Measurements from ENCODE around the gene NSL1.

Gene NSL1

DNA sequence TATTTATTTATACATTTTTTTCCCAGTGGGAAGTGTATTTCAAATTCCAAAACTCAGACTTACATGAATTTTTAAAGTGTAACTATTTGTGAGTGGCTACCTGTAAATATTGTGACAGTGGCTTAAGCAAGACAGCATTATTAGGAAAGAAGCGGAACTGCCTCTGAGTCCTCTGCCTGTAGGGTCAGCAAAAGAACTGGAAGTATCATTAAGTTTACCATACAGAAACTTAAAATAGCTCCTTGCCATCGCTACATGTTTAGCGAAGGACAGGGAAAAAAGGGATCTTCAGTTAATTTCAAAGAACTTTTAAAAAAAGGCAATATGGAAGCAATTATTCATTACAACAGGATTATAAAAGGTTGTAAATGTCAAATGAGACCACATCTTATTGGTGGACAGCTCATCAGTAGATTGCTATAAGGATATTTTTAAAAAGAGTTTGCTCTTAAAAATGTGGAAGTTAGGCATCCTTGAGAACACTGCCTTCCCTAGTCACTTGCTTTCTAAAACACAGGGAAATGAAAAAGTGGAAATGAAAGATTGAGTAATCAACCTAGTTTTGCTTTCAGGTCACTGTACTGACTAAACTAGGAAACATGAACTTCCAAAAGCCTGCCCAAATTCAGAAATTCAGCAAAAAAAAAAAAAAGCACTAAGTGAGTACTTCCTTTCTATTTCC is 39.2 kb downstream of the NSL1 start:
- no peak for DNase-seq (ENCODE audit: extremely low spot score)
- CTCF ChIA-PET = no interaction called here
- POLR2A ChIA-PET = no interaction called here
- TF ChIP-seq FOXK2 (IDR thresholded peaks at IDR 0.05) (no peak), SP1 (IDR thresholded peaks at IDR 0.05) (no peak), ARNT (IDR thresholded peaks at IDR 0.05) (no peak), BHLHE40 (IDR thresholded peaks at IDR 0.05; ENCODE audit: borderline replicate concordance) (no peak), HDGF (IDR thresholded peaks at IDR 0.05; ENCODE audit: borderline replicate concordance) (no peak), L3MBTL2 (conservative IDR thresholded peaks at IDR 0.05) (no peak), ZNF384 (IDR thresholded peaks at IDR 0.05) (no peak), ELF4 (IDR thresholded peaks at IDR 0.05) (no peak), LEF1 (IDR thresholded peaks at IDR 0.05; ENCODE audit: borderline replicate concordance) (no peak), NFRKB (IDR thresholded peaks at IDR 0.05) (no peak), CTBP1 (IDR thresholded peaks at IDR 0.05; ENCODE audit: borderline replicate concordance) (no peak), TARDBP (IDR thresholded peaks at IDR 0.05) (no peak)
- TF ChIP-seq, protein P1, sequence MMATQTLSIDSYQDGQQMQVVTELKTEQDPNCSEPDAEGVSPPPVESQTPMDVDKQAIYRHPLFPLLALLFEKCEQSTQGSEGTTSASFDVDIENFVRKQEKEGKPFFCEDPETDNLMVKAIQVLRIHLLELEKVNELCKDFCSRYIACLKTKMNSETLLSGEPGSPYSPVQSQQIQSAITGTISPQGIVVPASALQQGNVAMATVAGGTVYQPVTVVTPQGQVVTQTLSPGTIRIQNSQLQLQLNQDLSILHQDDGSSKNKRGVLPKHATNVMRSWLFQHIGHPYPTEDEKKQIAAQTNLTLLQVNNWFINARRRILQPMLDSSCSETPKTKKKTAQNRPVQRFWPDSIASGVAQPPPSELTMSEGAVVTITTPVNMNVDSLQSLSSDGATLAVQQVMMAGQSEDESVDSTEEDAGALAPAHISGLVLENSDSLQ (IDR thresholded peaks at IDR 0.05) = no peak

- no peak for TF ChIP-seq BHLHE40 (IDR thresholded peaks at IDR 0.05; ENCODE audit: borderline replicate concordance)
- no peak for TF ChIP-seq FOXK2 (IDR thresholded peaks at IDR 0.05)
- TF ChIP-seq SUZ12 (IDR thresholded peaks at IDR 0.05) = no peak
- TF ChIP-seq ZNF384 (IDR thresholded peaks at IDR 0.05) = no peak
- no peak for TF ChIP-seq L3MBTL2 (conservative IDR thresholded peaks at IDR 0.05)
- TF ChIP-seq SP1 (IDR thresholded peaks at IDR 0.05) = no peak
- no peak for TF ChIP-seq TARDBP (IDR thresholded peaks at IDR 0.05)
- no peak for TF ChIP-seq FOXA1 (IDR thresholded peaks at IDR 0.05)
- no peak for TF ChIP-seq ELF4 (IDR thresholded peaks at IDR 0.05)
- TF ChIP-seq LEF1 (IDR thresholded peaks at IDR 0.05; ENCODE audit: borderline replicate concordance) = no peak
- no peak for TF ChIP-seq NFRKB (IDR thresholded peaks at IDR 0.05)
- no peak for TF ChIP-seq CTBP1 (IDR thresholded peaks at IDR 0.05; ENCODE audit: borderline replicate concordance)
- no peak for TF ChIP-seq FOXM1 (IDR thresholded peaks at IDR 0.05; ENCODE audit: borderline replicate concordance)
- TF ChIP-seq ARNT (IDR thresholded peaks at IDR 0.05) = no peak
- TF ChIP-seq HDGF (IDR thresholded peaks at IDR 0.05; ENCODE audit: borderline replicate concordance) = no peak
- TF ChIP-seq, protein P1 (IDR thresholded peaks at IDR 0.05) = no peak
- CTCF ChIA-PET = interaction anchor here (0.6 to 1.3 kb wide), 14 partner anchors 8 to 294 kb away, joined by 3 to 6 read pairs (median 4); no protein-coding TSS in a partner anchor
- POLR2A ChIA-PET = no interaction called here
- peak; percentile 81 for DNase-seq (ENCODE audit: extremely low spot score)
Observed at GRCh38 chr1:212749821-212750535, 41.6 kb downstream of the NSL1 start.

DNA sequence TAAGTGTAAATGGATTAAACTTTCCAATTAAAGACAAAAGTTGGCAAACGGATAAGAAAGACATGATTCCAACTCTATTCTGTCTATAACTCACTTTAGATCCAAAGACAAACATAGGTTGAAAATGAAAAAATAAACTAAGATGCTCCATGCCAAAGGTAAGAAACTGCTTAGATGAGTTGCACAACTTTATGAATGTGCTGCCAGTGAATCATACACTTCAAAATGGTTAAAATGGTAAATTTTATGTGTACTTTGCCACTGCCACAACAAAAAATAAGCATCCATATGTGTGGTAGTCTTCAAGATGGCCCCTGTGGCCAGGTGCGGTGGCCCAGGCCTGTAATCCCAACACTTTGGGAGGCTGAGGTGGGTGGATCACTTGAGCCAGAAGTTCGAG is 45.0 kb downstream of the NSL1 start:
- POLR2A ChIA-PET = interaction anchor here (1.0 kb wide), 1 partner anchor 45 kb away, joined by 3 read pairs; no protein-coding TSS in a partner anchor
- TF ChIP-seq HDGF (IDR thresholded peaks at IDR 0.05; ENCODE audit: borderline replicate concordance) (no peak), SUZ12 (IDR thresholded peaks at IDR 0.05) (no peak), ZNF384 (IDR thresholded peaks at IDR 0.05) (no peak), TARDBP (IDR thresholded peaks at IDR 0.05) (no peak), FOXM1 (IDR thresholded peaks at IDR 0.05; ENCODE audit: borderline replicate concordance) (no peak), FOXK2 (IDR thresholded peaks at IDR 0.05) (no peak), NFRKB (IDR thresholded peaks at IDR 0.05) (no peak), SP1 (IDR thresholded peaks at IDR 0.05) (no peak), ELF4 (IDR thresholded peaks at IDR 0.05) (no peak), L3MBTL2 (conservative IDR thresholded peaks at IDR 0.05) (no peak), BHLHE40 (IDR thresholded peaks at IDR 0.05; ENCODE audit: borderline replicate concordance) (no peak), ARNT (IDR thresholded peaks at IDR 0.05) (no peak), CTBP1 (IDR thresholded peaks at IDR 0.05; ENCODE audit: borderline replicate concordance) (no peak), LEF1 (IDR thresholded peaks at IDR 0.05; ENCODE audit: borderline replicate concordance) (no peak)
- TF ChIP-seq, protein P1 (IDR thresholded peaks at IDR 0.05) = no peak
- CTCF ChIA-PET = interaction anchor here (0.7 kb wide), 1 partner anchor 8 kb away, joined by 3 read pairs; no protein-coding TSS in a partner anchor
- DNase-seq (ENCODE audit: extremely low spot score) = no peak

GRCh38 chr1:212745303-212745702 is 46.3 kb downstream of the NSL1 start:
- ChIA-PET POLR2A (no interaction called here), CTCF (no interaction called here)
- no peak for DNase-seq (ENCODE audit: extremely low spot score)
- TF ChIP-seq ARNT (IDR thresholded peaks at IDR 0.05) = no peak
- no peak for TF ChIP-seq FOXK2 (IDR thresholded peaks at IDR 0.05)
- no peak for TF ChIP-seq ELF4 (IDR thresholded peaks at IDR 0.05)
- TF ChIP-seq TARDBP (IDR thresholded peaks at IDR 0.05) = no peak
- TF ChIP-seq HDGF (IDR thresholded peaks at IDR 0.05; ENCODE audit: borderline replicate concordance) = no peak
- TF ChIP-seq NFRKB (IDR thresholded peaks at IDR 0.05) = no peak
- TF ChIP-seq, protein P1 (IDR thresholded peaks at IDR 0.05) = no peak
- TF ChIP-seq CTBP1 (IDR thresholded peaks at IDR 0.05; ENCODE audit: borderline replicate concordance) = no peak
- TF ChIP-seq ZNF384 (IDR thresholded peaks at IDR 0.05) = no peak
- no peak for TF ChIP-seq SP1 (IDR thresholded peaks at IDR 0.05)
- TF ChIP-seq SUZ12 (IDR thresholded peaks at IDR 0.05) = no peak
- TF ChIP-seq LEF1 (IDR thresholded peaks at IDR 0.05; ENCODE audit: borderline replicate concordance) = no peak
- TF ChIP-seq FOXA1 (IDR thresholded peaks at IDR 0.05) = no peak
- no peak for TF ChIP-seq L3MBTL2 (conservative IDR thresholded peaks at IDR 0.05)
- TF ChIP-seq FOXM1 (IDR thresholded peaks at IDR 0.05; ENCODE audit: borderline replicate concordance) = no peak

All from HEK293T (cell line).